Spleen (tissue), 7 donors: ENCODE data around the gene LRP2.

Experiments
- POLR2A ChIP-seq, 3 donors: fragments of 450-650 bp; IDR thresholded peaks; one replicate each; pipeline ENCODE4 v1.5.1; 2017; ENCODE audit warnings: antibody characterized with exemption in 3 of 3, mild to moderate bottlenecking in 1 of 3
- TF ChIP-seq, protein P1 (sequence below), 11 experiments: fragments of 200-600 bp in 7 of 11; fragments of 450-650 bp in 4 of 11; sonication (generic) in 4 of 11; IDR thresholded peaks in 8 of 11; conservative IDR thresholded peaks in 3 of 11; 1 replicate in 7 of 11; 2 replicates in 4 of 11; pipeline versions ENCODE4 v1.4.0 to v1.8.0; 2016 to 2021; ENCODE audit warnings: antibody characterized with exemption in 11 of 11, inconsistent platforms in 4 of 11, mild to moderate bottlenecking in 1 of 11
- donor health status: DM: no; HTN: no; CAD: no; lungs with moderate emphysema.
- donor health status: DM: no; HTN: no; CAD: no.
- donor health status: DM: no; HTN: no; CAD: no.

DNA sequence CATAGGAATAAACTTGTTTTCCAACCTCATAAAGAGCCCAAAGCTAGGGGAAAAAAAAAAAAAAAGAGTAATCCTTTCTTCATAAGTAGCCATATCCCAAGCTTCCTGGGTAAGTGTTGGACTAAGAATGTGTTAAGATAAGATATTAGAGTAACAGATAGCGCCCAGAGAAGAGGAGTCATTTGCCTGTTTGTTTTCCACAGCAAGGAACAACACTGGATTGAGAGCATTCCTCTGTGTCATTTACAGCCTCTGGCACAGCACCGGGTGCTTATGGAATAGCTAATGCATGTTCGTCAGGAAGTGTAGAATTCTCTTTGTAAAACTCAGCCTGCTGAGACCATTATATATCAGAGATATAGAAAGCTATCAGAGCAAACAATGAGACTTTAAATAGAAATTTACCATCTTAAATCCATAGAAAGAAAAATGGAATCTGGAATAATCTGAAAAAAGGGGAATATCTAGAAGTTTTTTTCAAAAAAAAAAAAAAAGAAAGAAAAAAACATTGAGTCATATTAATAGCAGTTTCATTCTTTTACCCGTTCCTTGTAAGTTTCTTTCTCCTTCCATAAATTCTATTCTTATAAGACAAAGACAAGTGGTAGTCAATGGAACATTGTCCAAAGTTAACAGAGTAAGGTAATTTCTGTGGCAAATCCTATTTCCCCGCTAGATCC, 37.6 kb downstream of the LRP2 start:
- TF ChIP-seq POLR2A (IDR thresholded peaks at IDR 0.05): no peak
- TF ChIP-seq, protein P1, sequence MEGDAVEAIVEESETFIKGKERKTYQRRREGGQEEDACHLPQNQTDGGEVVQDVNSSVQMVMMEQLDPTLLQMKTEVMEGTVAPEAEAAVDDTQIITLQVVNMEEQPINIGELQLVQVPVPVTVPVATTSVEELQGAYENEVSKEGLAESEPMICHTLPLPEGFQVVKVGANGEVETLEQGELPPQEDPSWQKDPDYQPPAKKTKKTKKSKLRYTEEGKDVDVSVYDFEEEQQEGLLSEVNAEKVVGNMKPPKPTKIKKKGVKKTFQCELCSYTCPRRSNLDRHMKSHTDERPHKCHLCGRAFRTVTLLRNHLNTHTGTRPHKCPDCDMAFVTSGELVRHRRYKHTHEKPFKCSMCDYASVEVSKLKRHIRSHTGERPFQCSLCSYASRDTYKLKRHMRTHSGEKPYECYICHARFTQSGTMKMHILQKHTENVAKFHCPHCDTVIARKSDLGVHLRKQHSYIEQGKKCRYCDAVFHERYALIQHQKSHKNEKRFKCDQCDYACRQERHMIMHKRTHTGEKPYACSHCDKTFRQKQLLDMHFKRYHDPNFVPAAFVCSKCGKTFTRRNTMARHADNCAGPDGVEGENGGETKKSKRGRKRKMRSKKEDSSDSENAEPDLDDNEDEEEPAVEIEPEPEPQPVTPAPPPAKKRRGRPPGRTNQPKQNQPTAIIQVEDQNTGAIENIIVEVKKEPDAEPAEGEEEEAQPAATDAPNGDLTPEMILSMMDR (IDR thresholded peaks at IDR 0.05 in 8 of 11, conservative IDR thresholded peaks at IDR 0.05 in 3 of 11): no peak
